Thyroid gland (tissue), 4 donors: Measurements from ENCODE around the gene CREB3L2. TPM values are rescaled to one million over a fixed set of nuclear protein-coding genes. Genes with fewer than 3 reads are reported as not detected.
A peak's percentile ranks its signal among the peaks of the same experiment; 100 is the strongest.

Experiments
- DNase-seq, 2 donors: peaks; one replicate each; pipeline ENCODE4 v3.0.0-alpha.2; 2019
- H3K27ac ChIP-seq, 3 donors: fragments of 200-600 bp; sonication (generic); 1 replicate in 2 of 3; 2 replicates in 1 of 3; pipeline ENCODE4 v1.5.1; 2016 to 2019; ENCODE audit warnings: mild to moderate bottlenecking in 1 of 3, moderate library complexity in 1 of 3
- H3K27me3 ChIP-seq: fragments of 200-600 bp; sonication (generic); one replicate; pipeline ENCODE4 v1.5.1; 2019
- H3K36me3 ChIP-seq, 2 donors: fragments of 200-600 bp; sonication (generic); one replicate each; pipeline ENCODE4 v1.5.1; 2016 to 2019
- H3K4me1 ChIP-seq, 2 donors: fragments of 200-600 bp; sonication (generic); one replicate each; pipeline ENCODE4 v1.5.1; 2017 to 2019
- H3K4me3 ChIP-seq, 3 donors: fragments of 200-600 bp; sonication (generic); replicated peaks in 1 of 3; 1 replicate in 2 of 3; 2 replicates in 1 of 3; pipeline ENCODE4 v1.5.1; 2016; ENCODE audit warnings: mild to moderate bottlenecking in 1 of 3
- H3K9me3 ChIP-seq: fragments of 200-600 bp; sonication (generic); one replicate; pipeline ENCODE4 v1.5.1; 2017
- POLR2A ChIP-seq, 2 donors: fragments of 450-650 bp; IDR thresholded peaks; one replicate each; pipeline ENCODE4 v1.6.1; 2017; ENCODE audit warnings: antibody characterized with exemption in 2 of 2, mild to moderate bottlenecking in 2 of 2, moderate library complexity in 1 of 2
- WGBS, 2 donors: methylation state at CpG; one replicate each; pipeline ENCODE4 v1.1.5; 2017; 5-methylcytosine and 5-hydroxymethylcytosine counted together
- intact Hi-C: fragments of 100-400 bp; cut with DNase I; formaldehyde crosslinking; loops from one replicate; pipeline ENCODE4 v1.15.1; 2023
- total RNA-seq, 4 donors: library from RNA; depleted of rRNA; stranded (reverse); fragments of >200 nt; gene quantifications; one replicate each; pipeline ENCODE4 v1.2.3, GENCODE V29; 2016
- TF ChIP-seq, protein P1 (sequence below), 6 experiments: fragments of 200-600 bp in 3 of 6; fragments of 450-650 bp in 3 of 6; sonication (generic) in 3 of 6; IDR thresholded peaks; one replicate each; pipeline ENCODE4 v1.5.1; 2016 to 2019; ENCODE audit warnings: antibody characterized with exemption in 6 of 6, mild to moderate bottlenecking in 2 of 6, inconsistent platforms in 1 of 6, moderate library complexity in 1 of 6

CREB3L2 gene
- total RNA-seq, 4 donors from 2014 or later: 86.1 to 143 (median 103) TPM

DNA sequence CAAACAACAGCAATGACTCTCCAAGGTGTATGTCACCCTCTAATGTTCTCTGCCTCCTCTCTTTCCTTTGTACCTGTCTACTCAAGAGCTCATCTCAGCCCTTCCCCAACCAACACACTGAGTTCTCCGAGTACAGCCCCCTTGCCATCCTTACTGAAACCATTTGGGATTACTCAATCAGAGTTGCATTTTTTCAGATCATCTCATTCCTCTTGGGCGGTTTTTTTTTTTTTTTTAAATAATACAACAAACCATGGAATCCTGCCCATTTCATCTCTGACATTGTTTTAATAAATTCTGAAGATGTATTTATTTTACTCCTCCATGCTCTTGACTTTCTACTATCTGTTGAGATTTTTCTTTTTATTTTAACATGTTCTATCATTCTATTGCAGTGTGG lies 4.2 kb upstream of the CREB3L2 start:
- intact Hi-C loops: no loop called here

DNA sequence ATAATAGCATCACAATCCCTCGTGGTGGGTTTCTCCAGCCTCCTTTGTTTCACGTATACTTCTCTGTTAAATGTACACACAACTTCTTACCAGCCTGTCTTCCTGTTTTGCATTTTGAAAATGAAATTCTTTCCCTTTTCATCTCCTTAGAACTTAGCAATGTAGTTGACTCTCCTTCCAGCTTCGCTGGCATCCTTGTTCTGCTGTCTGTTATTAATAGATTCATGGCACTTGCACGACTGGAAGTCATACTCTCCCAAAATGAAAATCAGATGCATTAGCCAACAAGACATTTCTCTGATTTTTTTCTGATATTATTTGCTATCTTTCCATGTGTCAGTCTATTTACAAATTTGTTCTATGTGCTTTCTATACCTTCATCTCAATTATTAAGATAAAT lies 3.0 kb upstream of the CREB3L2 start:
- Histone ChIP-seq H3K4me1 (peaks cover 6 to 20% of the 10 kb centered on the region in 2 donors), H3K27ac (peak overlapping the region in 1 of 3 donors; percentile 19), H3K4me3 (no peak overlapping the region), H3K36me3 (no peaks in the 10 kb centered on the region), H3K9me3 (no peaks in the 10 kb centered on the region), H3K27me3 (no peaks in the 10 kb centered on the region)
- DNase-seq: no peak
- 82 to 87% methylated on average over 4 of the region's 4 CpGs for WGBS, 2 donors
- intact Hi-C loops: no loop called here
- TF ChIP-seq, protein P1, sequence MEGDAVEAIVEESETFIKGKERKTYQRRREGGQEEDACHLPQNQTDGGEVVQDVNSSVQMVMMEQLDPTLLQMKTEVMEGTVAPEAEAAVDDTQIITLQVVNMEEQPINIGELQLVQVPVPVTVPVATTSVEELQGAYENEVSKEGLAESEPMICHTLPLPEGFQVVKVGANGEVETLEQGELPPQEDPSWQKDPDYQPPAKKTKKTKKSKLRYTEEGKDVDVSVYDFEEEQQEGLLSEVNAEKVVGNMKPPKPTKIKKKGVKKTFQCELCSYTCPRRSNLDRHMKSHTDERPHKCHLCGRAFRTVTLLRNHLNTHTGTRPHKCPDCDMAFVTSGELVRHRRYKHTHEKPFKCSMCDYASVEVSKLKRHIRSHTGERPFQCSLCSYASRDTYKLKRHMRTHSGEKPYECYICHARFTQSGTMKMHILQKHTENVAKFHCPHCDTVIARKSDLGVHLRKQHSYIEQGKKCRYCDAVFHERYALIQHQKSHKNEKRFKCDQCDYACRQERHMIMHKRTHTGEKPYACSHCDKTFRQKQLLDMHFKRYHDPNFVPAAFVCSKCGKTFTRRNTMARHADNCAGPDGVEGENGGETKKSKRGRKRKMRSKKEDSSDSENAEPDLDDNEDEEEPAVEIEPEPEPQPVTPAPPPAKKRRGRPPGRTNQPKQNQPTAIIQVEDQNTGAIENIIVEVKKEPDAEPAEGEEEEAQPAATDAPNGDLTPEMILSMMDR (IDR thresholded peaks at IDR 0.05): no peak
- TF ChIP-seq POLR2A (IDR thresholded peaks at IDR 0.05): no peak

More for the DNA sequence above, 4.2 kb upstream of the CREB3L2 start:
- Histone ChIP-seq H3K4me1 (peaks cover 6 to 21% of the 10 kb centered on the region in 2 donors), H3K27ac (peak overlapping the region in 2 of 3 donors; percentile 24 to 91), H3K4me3 (no peak overlapping the region), H3K9me3 (no peaks in the 10 kb centered on the region), H3K36me3 (no peaks in the 10 kb centered on the region), H3K27me3 (no peaks in the 10 kb centered on the region)
- WGBS, 2 donors: 89 to 93% methylated on average over 2 of the region's 2 CpGs
- DNase-seq: no peak
- TF ChIP-seq POLR2A (IDR thresholded peaks at IDR 0.05): no peak
- TF ChIP-seq, protein P1 (IDR thresholded peaks at IDR 0.05): no peak

DNA sequence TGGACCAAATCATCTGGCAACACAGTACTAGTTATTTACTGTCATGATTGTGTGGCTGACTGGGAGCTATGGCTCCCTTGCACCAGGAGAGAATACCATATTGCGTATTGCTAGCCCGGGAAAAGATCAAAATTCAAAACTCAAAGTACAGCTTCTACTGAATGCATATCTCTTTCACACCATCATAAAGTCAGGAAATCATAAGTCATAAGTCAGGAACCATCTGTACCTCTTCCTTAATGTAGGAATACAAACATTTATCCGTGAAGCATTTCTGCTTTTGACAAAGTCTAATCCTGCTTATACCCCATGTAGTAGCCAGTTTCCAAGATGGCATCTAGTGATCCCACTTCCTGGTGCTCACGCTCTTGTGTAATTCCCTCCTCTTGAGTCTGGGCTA lies 2.2 kb upstream of the CREB3L2 start:
- no peak for DNase-seq
- TF ChIP-seq, protein P1 (IDR thresholded peaks at IDR 0.05): no peak
- no peak for TF ChIP-seq POLR2A (IDR thresholded peaks at IDR 0.05)
- Histone ChIP-seq H3K27ac (peak overlapping the region in 2 of 3 donors; percentile 19 to 82), H3K27me3 (no peaks in the 10 kb centered on the region), H3K36me3 (no peaks in the 10 kb centered on the region), H3K9me3 (no peaks in the 10 kb centered on the region), H3K4me1 (peaks cover 6 to 24% of the 10 kb centered on the region in 2 donors), H3K4me3 (no peak overlapping the region)
- intact Hi-C loops: no loop called here
- WGBS, 2 donors: 88 to 90% methylated on average over 4 of the region's 4 CpGs

DNA sequence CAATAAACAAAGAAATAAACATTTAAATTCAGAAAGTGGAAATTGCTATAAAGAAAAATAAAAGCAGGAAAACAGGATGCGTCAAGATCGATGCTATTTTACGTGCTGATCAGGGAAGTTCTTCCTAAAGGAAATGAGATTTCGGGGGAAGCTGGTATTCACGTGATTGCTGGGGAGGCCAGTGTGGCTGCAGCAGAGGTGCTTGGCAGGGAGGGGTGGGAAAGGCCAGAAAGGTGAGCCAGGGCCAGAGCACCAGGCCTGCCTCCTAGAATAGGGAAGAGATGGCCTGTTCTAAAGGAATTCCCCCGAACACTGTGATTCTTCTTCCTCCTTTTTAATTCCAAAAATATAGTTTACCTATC lies 923 bp upstream of the CREB3L2 start:
- intact Hi-C loops: no loop called here
- Histone ChIP-seq H3K27ac (peak overlapping the region; percentile 20 to 82 (median 54)), H3K4me1 (peaks cover 12 to 26% of the 10 kb centered on the region in 2 donors), H3K9me3 (no peaks in the 10 kb centered on the region), H3K27me3 (no peaks in the 10 kb centered on the region), H3K36me3 (no peaks in the 10 kb centered on the region), H3K4me3 (no peak overlapping the region)
- 50 to 52% methylated on average over 6 of the region's 6 CpGs for WGBS, 2 donors
- TF ChIP-seq, protein P1 (IDR thresholded peaks at IDR 0.05): no peak
- no peak for TF ChIP-seq POLR2A (IDR thresholded peaks at IDR 0.05)
- DNase-seq: no peak

DNA sequence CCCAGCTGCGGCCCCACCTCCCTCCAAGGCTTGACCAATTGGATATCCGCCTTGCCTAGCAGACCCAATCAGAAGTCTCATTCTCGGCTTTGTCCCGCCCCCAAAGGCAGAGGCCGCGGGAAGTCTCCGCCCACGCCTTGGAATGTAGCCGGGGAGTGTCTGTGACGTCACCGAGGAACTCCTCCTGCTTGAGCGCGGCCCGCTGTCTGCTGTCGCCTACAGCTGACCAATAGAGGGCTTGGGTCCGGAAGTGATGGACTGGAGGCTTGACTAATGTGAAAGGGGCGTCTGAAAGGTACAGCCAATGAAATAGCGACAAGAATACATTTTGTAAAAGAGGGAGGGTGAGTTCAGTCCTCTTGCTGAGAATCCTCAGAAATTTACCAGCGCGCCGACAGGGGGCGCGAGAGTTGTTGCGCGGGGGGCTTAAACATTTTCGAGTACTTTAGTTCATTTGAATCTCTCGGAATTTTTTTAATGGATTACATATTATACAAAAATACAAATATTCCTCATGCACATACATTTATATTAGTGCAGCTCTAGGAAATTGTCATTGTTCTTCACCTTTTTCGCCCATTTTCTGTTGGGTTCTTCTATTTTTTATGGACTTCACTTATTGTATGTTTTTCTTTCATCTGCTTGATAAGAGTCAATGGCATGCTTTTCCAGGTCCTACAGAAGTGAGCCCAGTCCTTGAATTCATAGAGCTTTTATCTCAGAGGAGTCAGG lies 376 bp upstream of the CREB3L2 start:
- Histone ChIP-seq H3K9me3 (no peaks in the 10 kb centered on the region), H3K36me3 (no peaks in the 10 kb centered on the region), H3K4me3 (peak overlapping the region; percentile 76 to 94 (median 86)), H3K27ac (peak overlapping the region; percentile 89 to 99 (median 99)), H3K27me3 (no peaks in the 10 kb centered on the region), H3K4me1 (peaks cover 17 to 28% of the 10 kb centered on the region in 2 donors)
- peak; percentile 99 for DNase-seq
- TF ChIP-seq POLR2A (IDR thresholded peaks at IDR 0.05): no peak
- TF ChIP-seq, protein P1 (IDR thresholded peaks at IDR 0.05): peak; percentile 80 to 90 (median 88)
- intact Hi-C loops: no loop called here
- WGBS, 2 donors: 2 to 4% methylated on average over 22 to 28 of the region's 28 CpGs
